Activated naive CD8-positive, alpha-beta T cell treated with anti-CD3 and anti-CD28 coated beads, Interleukin-2, amount 10 ng/mL, durations not matched to agents 7 days and 5 days (primary cell): ENCODE data around the gene MED12. TPM values are rescaled to one million over a fixed set of nuclear protein-coding genes. Genes with fewer than 3 reads are reported as not detected.

Experiments used
- ATAC-seq: fragments of 150-1000 bp; cut with Tn5 transposase; one replicate; pipeline ENCODE4 v1.10.0; 2021; ENCODE audit warnings: low read depth, moderate library complexity
- POLR2A ChIA-PET: fragments of 350-600 bp; sonication (Branson Sonifier 250); formaldehyde crosslinking; loops from one replicate; lab custom pipeline; 2021; ENCODE audit warnings: antibody characterized with exemption; lab: Charles Lee
- DNase-seq: peaks from one replicate; pipeline ENCODE4 v3.0.0; 2021
- H3K27ac Mint-ChIP-seq: one replicate; pipeline ENCODE4 v1.8.0; 2022; ENCODE audit warnings: mild to moderate bottlenecking, mixed read lengths
- H3K27me3 Mint-ChIP-seq: one replicate; pipeline ENCODE4 v1.8.0; 2022; ENCODE audit warnings: mild to moderate bottlenecking, moderate library complexity, mixed read lengths
- H3K36me3 Mint-ChIP-seq: one replicate; pipeline ENCODE4 v1.8.0; 2021; ENCODE audit warnings: mild to moderate bottlenecking, mixed read lengths
- H3K4me1 Mint-ChIP-seq: one replicate; pipeline ENCODE4 v1.8.0; 2021; ENCODE audit warnings: mixed read lengths
- H3K4me3 Mint-ChIP-seq: one replicate; pipeline ENCODE4 v1.8.0; 2022; ENCODE audit warnings: mild to moderate bottlenecking, moderate library complexity, mixed read lengths
- H3K9me3 Mint-ChIP-seq: one replicate; pipeline ENCODE4 v1.8.0; 2021; ENCODE audit warnings: mixed read lengths
- total RNA-seq, 2 experiments: library from RNA; stranded (reverse); gene quantifications; one replicate each; pipeline ENCODE4 v1.2.3, GENCODE V29; 2021

Gene MED12
- 10 to 100 TPM; 64.7 to 77.1 TPM for total RNA-seq

DNA sequence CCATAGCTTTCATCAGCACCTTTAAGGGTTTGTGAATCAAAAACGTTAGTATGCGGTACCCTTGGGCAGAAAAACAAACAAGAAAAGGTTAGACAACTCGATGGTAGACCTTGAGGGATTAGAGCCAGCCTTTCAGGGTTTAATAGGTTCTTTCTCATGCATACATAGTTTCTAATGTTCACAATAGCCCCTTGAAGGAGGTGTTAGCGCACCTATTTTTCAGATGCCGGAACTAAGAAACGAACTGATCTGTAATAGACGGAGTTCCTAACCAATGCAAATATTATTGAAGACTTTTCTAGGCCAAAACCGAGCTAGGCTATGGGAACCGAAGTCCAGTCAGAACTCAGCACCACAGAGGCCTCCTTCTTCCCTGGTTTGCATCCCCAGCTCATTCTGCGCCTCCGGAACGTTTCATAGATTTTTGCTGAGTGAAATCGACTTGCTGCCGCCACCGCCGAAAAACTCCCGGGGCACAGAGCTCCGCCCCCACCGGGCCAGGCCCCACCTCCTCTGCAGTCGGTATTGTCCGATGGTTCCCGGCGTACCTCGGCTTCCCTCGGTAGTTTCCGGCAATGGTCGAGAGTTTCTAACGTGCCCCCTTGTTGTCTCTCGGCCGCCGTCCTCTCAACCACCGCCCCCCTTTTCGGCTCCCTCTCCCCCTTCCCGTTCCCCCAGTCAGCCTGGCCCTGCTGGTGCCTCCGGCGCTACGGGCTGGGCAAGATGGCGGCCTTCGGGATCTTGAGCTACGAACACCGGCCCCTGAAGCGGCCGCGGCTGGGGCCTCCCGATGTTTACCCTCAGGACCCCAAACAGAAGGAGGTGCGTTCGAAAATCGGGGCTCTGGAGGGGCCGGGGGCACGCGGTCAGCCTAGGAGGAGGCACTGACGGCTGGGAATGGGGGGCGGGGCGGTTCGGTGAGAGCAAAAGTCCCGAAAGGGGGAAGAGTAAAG lies at the start of gene MED12:
Gene MED12 (plus strand): TSS at position 565 of the 953 bp plus-strand sequence. CDS start 159 bp downstream, at position 724.
- peak within 1 kb of the TSS; percentile 82 for H3K4me3 Mint-ChIP-seq
- peak; percentile 93 for ATAC-seq
- peaks cover 14% of the 10 kb centered on the region for H3K4me1 Mint-ChIP-seq
- no peaks in the 10 kb centered on the region for H3K9me3 Mint-ChIP-seq
- POLR2A ChIA-PET = interaction anchor here (0.9 to 6.5 kb wide), 13 partner anchors 8 to 416 kb away, joined by 3 to 106 read pairs (median 5); partner anchors contain the start of genes CXorf65, FOXO4, NONO and SNX12
- peak; percentile 83 for DNase-seq
- H3K36me3 Mint-ChIP-seq = peaks cover 5% of the 10 kb centered on the region
- H3K27me3 Mint-ChIP-seq = no peaks in the 10 kb centered on the region
- H3K27ac Mint-ChIP-seq = peak within 1 kb of the TSS; percentile 86

GRCh38 chrX:71070531-71070930 lies 47.9 kb upstream of the MED12 start:
- peaks cover 15% of the 10 kb centered on the region for H3K27me3 Mint-ChIP-seq
- no peaks in the 10 kb centered on the region for H3K9me3 Mint-ChIP-seq
- POLR2A ChIA-PET = no interaction called here
- no peak overlapping the region for H3K4me3 Mint-ChIP-seq
- ATAC-seq (no peak), DNase-seq (no peak)
- peaks cover 5% of the 10 kb centered on the region for H3K36me3 Mint-ChIP-seq
- H3K27ac Mint-ChIP-seq = no peak overlapping the region
- peaks cover 9% of the 10 kb centered on the region for H3K4me1 Mint-ChIP-seq

- H3K9me3 Mint-ChIP-seq = no peaks in the 10 kb centered on the region
- H3K27ac Mint-ChIP-seq = no peak overlapping the region
- DNase-seq (no peak), ATAC-seq (no peak)
- H3K4me3 Mint-ChIP-seq = no peak overlapping the region
- POLR2A ChIA-PET = no interaction called here
- no peaks in the 10 kb centered on the region for H3K36me3 Mint-ChIP-seq
- peaks cover 3% of the 10 kb centered on the region for H3K4me1 Mint-ChIP-seq
- no peaks in the 10 kb centered on the region for H3K27me3 Mint-ChIP-seq
These were observed 36.9 kb upstream of the MED12 start for GRCh38 chrX:71081330-71082123.

DNA sequence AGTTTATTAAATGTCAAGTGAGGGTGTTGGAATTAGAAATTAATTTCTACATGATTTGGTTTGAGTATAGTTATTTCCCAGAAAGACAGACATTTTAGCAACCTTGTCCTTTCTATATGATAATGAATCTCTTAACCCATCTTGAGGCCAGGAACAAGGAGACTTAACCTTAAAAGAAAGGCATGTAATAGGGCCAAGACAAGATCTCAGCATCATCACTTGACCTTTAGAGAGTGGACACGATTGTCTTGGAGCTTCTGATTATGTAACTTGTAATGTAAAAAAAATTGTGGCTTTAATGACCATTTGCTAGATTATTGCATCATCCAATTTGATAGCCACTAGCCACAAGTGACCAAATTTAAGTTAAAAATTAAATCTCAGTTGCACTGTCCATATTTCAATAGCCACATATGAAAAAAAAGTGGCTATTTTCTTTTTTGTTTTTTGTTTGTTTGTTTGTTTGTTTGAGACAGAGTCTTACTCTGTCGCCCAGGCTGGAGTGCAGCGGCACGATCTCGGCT lies 36.2 kb upstream of the MED12 start:
- ATAC-seq (no peak), DNase-seq (no peak)
- Mint-ChIP-seq H3K36me3 (no peaks in the 10 kb centered on the region), H3K27me3 (no peaks in the 10 kb centered on the region), H3K9me3 (no peaks in the 10 kb centered on the region), H3K4me3 (no peak overlapping the region), H3K27ac (no peak overlapping the region), H3K4me1 (peaks cover 3% of the 10 kb centered on the region)
- POLR2A ChIA-PET = no interaction called here

DNA sequence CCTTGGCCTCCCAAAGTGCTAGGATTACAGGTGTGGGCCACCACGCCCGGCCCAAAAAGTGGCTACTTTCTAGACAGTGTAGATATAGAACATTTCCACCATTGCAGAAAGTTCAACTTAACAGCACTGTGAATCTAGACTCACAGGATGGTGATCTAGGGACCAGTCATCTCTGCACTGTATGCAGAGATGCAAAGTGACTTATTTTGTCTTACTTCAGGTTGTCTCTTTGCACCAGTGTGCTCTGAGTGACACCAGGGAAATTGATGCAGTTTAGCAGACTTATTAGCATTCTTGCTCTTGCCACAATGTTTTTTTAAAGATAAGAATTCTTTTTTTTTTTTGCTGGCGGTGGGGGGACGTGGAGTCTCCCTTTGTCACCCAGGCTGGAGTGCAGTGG lies 35.6 kb upstream of the MED12 start:
- H3K9me3 Mint-ChIP-seq = no peaks in the 10 kb centered on the region
- no peaks in the 10 kb centered on the region for H3K27me3 Mint-ChIP-seq
- DNase-seq = no peak
- H3K4me1 Mint-ChIP-seq = peaks cover 3% of the 10 kb centered on the region
- no peak overlapping the region for H3K27ac Mint-ChIP-seq
- POLR2A ChIA-PET = no interaction called here
- no peak overlapping the region for H3K4me3 Mint-ChIP-seq
- no peak for ATAC-seq
- H3K36me3 Mint-ChIP-seq = no peaks in the 10 kb centered on the region

GRCh38 chrX:71085900-71086299 lies 32.5 kb upstream of the MED12 start:
- POLR2A ChIA-PET = interaction anchor here (0.6 kb wide), 1 partner anchor 109 kb away, joined by 3 read pairs; no protein-coding TSS in a partner anchor
- Mint-ChIP-seq H3K27ac (no peak overlapping the region), H3K27me3 (no peaks in the 10 kb centered on the region), H3K9me3 (no peaks in the 10 kb centered on the region), H3K4me1 (peaks cover 3% of the 10 kb centered on the region), H3K4me3 (no peak overlapping the region), H3K36me3 (no peaks in the 10 kb centered on the region)
- DNase-seq (no peak), ATAC-seq (no peak)

DNA sequence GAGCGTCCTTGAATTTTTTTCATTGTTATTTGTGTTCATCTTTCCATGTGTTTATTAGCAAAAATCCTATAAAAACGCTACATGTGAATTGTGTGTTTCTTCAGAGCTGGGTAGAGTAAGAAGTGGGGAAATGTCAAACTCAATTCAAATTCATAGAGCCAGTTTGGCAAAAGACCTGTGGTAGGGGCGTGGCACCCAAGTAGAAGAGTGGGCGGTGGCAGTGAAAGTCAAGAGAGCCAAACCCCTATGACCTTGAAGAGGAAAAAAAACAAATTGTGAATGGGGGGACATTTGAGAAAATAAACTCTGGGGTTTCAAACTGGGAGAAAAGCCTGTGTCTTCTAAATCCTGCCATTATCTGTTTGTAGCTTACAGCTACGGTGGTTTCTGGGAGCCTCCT lies 27.1 kb upstream of the MED12 start:
- ATAC-seq = no peak
- Mint-ChIP-seq H3K4me1 (peaks cover 8% of the 10 kb centered on the region), H3K4me3 (no peak overlapping the region), H3K36me3 (no peaks in the 10 kb centered on the region), H3K27ac (no peak overlapping the region), H3K27me3 (no peaks in the 10 kb centered on the region), H3K9me3 (no peaks in the 10 kb centered on the region)
- POLR2A ChIA-PET = no interaction called here
- DNase-seq = no peak

- Mint-ChIP-seq H3K4me3 (peak overlapping the region; percentile 90), H3K4me1 (peaks cover 18% of the 10 kb centered on the region), H3K27ac (peak overlapping the region; percentile 58), H3K36me3 (peaks cover 2% of the 10 kb centered on the region), H3K27me3 (no peaks in the 10 kb centered on the region), H3K9me3 (no peaks in the 10 kb centered on the region)
- POLR2A ChIA-PET = no interaction called here
- no peak for DNase-seq
- ATAC-seq = no peak
These were observed 23.4 kb upstream of the MED12 start for GRCh38 chrX:71095033-71095432.

DNA sequence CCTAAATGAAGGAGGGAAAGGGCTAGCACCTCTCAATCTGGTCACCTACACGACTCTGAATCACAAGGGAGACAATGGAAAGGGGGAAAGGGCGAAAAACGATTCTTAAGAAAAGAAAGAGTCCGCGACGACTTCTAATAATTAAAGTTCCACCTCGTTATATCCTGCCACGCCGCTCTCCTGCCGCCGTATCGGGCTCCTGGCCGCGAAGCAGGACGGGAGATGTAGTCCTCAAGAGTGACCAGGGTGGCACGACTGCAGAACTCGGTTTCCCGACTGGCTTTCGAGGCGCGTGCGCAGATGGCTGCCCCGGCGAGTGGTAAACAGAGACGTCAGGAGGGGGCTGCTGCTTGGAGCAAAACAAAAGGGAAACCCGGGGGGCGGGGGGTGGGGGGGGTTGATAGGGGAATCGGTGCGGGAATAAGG lies 22.8 kb upstream of the MED12 start, which contains the start of gene FOXO4:
Gene FOXO4 (plus strand): TSS at position 297 of the 426 bp plus-strand sequence. CDS start 678 bp downstream, outside the sequence.
- POLR2A ChIA-PET = interaction anchor here (1.0 to 1.9 kb wide), 6 partner anchors 10 to 271 kb away, joined by 3 to 11 read pairs (median 4); partner anchors contain the start of genes IL2RG, MED12 and TAF1
- ATAC-seq = peak; percentile 92
- H3K4me3 Mint-ChIP-seq = peak within 1 kb of the TSS; percentile 90
- H3K27me3 Mint-ChIP-seq = no peaks in the 10 kb centered on the region
- peaks cover 2% of the 10 kb centered on the region for H3K36me3 Mint-ChIP-seq
- peak within 1 kb of the TSS; percentile 89 for H3K27ac Mint-ChIP-seq
- H3K4me1 Mint-ChIP-seq = peaks cover 20% of the 10 kb centered on the region
- DNase-seq = peak; percentile 85
- no peaks in the 10 kb centered on the region for H3K9me3 Mint-ChIP-seq

DNA sequence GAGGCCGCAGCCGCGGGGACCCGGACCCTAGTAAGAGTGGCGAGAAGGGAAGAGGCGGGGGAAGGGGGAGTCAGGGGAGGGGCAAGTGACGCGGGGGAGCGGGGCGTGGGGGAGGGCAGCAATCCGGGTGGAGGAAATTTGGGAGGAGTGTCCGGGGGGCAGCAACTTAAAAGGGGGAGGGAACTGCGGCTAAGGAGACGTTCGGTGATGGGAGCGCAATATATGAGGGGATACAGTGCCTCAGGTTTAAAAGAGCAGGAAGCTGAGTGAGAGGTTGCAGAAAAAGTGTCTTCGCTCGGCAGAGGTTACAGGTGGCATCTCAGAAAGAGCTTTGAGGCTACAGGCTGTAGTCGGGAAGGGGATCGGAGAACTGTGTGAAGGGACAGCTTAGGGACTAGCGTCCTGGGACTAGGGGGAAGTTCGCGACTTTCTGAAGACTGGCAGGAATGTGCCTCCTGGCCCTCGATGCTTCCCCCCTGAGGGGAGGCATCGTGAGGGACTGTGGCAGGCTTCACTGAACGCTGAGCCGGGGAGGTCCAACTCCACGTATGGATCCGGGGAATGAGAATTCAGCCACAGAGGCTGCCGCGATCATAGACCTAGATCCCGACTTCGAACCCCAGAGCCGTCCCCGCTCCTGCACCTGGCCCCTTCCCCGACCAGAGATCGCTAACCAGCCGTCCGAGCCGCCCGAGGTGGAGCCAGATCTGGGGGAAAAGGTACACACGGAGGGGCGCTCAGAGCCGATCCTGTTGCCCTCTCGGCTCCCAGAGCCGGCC lies 22.2 kb upstream of the MED12 start:
- Mint-ChIP-seq H3K4me3 (peak overlapping the region; percentile 90), H3K36me3 (peaks cover 2% of the 10 kb centered on the region), H3K9me3 (no peaks in the 10 kb centered on the region), H3K27ac (peak overlapping the region; percentile 89), H3K4me1 (peaks cover 22% of the 10 kb centered on the region), H3K27me3 (no peaks in the 10 kb centered on the region)
- DNase-seq = peak; percentile 46
- ATAC-seq = peak; percentile 53
- POLR2A ChIA-PET = interaction anchor here (1.0 to 1.9 kb wide), 7 partner anchors 9 to 270 kb away, joined by 3 to 11 read pairs (median 5); partner anchors contain the start of genes IL2RG, MED12 and TAF1

DNA sequence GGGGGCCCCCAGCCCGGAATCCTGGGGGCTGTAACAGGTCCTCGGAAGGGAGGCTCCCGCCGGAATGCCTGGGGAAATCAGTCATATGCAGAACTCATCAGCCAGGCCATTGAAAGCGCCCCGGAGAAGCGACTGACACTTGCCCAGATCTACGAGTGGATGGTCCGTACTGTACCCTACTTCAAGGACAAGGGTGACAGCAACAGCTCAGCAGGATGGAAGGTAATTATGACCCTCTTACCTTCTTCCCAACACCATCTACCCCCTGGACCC lies 21.7 kb upstream of the MED12 start:
- POLR2A ChIA-PET = interaction anchor here (1.0 to 1.9 kb wide), 7 partner anchors 9 to 269 kb away, joined by 3 to 11 read pairs (median 5); partner anchors contain the start of genes IL2RG, MED12 and TAF1
- Mint-ChIP-seq H3K27ac (peak overlapping the region; percentile 89), H3K4me1 (peaks cover 27% of the 10 kb centered on the region), H3K36me3 (peaks cover 2% of the 10 kb centered on the region), H3K4me3 (peak overlapping the region; percentile 90), H3K9me3 (no peaks in the 10 kb centered on the region), H3K27me3 (no peaks in the 10 kb centered on the region)
- ATAC-seq = no peak
- no peak for DNase-seq

DNA sequence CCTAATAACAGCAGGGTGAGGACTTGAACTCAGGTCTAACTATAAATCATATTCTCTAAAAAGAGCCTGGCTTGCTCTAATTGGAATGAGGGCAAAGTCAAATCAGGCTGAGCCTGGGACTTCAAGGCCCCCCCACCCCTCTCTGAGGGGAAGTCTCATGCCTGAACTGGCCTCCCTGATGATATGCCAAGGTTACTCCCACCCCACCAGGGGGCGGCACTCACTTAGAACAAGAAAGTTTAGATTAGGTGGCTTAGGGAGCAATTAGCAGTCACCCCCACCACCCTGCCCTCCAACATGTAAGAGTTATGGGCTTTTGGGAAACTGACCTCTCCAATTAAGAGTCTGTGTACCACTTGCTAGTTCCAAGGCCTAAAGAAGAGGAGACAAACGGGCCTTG lies 20.1 kb upstream of the MED12 start:
- Mint-ChIP-seq H3K27ac (no peak overlapping the region), H3K4me1 (peaks cover 32% of the 10 kb centered on the region), H3K4me3 (peak overlapping the region; percentile 42), H3K36me3 (peaks cover 2% of the 10 kb centered on the region), H3K27me3 (no peaks in the 10 kb centered on the region), H3K9me3 (no peaks in the 10 kb centered on the region)
- POLR2A ChIA-PET = interaction anchor here (1.0 kb wide), 1 partner anchor 30 kb away, joined by 4 read pairs; the partner anchor contains the start of gene SNX12
- DNase-seq (peak; percentile 75), ATAC-seq (peak; percentile 28)
